Ectodermal cell (in vitro differentiated cells): ENCODE data around the gene NDUFA3.

Source experiments
- H3K27ac ChIP-seq: 2 replicates; pipeline ENCODE4 v1.7.0; 2013; ENCODE audit warnings: mild to moderate bottlenecking, low read depth, low read length; ENCODE audit not compliant: insufficient read depth, poor library complexity, severe bottlenecking
- H3K27me3 ChIP-seq: 2 replicates; pipeline ENCODE4 v1.7.0; 2013; ENCODE audit warnings: mild to moderate bottlenecking, low read length; ENCODE audit not compliant: insufficient read depth, control insufficient read depth, poor library complexity, severe bottlenecking
- H3K36me3 ChIP-seq: one replicate; pipeline ENCODE4 v1.7.0; 2013; ENCODE audit warnings: low read length; ENCODE audit not compliant: control insufficient read depth, insufficient read depth
- H3K4me1 ChIP-seq: one replicate; pipeline ENCODE4 v1.7.0; 2013; ENCODE audit warnings: low read length; ENCODE audit not compliant: control insufficient read depth, insufficient read depth
- H3K4me3 ChIP-seq: 2 replicates; pipeline ENCODE4 v1.7.0; 2013; ENCODE audit warnings: low read depth, low read length, control low read depth; ENCODE audit not compliant: insufficient read depth
- H3K9me3 ChIP-seq: 2 replicates; pipeline ENCODE4 v1.7.0; 2013; ENCODE audit warnings: mild to moderate bottlenecking, low read length, moderate library complexity; ENCODE audit not compliant: control insufficient read depth
- WGBS, 2 experiments: methylation state at CpG; one replicate each; pipeline ENCODE4 v1.1.7; 2013; ENCODE audit warnings: missing lambda C conversion rate in 2 of 2; 5-methylcytosine and 5-hydroxymethylcytosine counted together

Gene NDUFA3

GRCh38 chr19:54127688-54128440 lies 25.2 kb downstream of the NDUFA3 start:
- Histone ChIP-seq H3K27me3 (no peaks in the 10 kb centered on the region), H3K4me1 (no peaks in the 10 kb centered on the region), H3K9me3 (no peaks in the 10 kb centered on the region), H3K27ac (no peak overlapping the region), H3K4me3 (no peak overlapping the region), H3K36me3 (peaks cover 33% of the 10 kb centered on the region)
- 93 to 94% methylated on average over 44 of the region's 44 CpGs for WGBS, 2 experiments

- no peaks in the 10 kb centered on the region for H3K27me3 ChIP-seq
- H3K4me1 ChIP-seq: no peaks in the 10 kb centered on the region
- 92 to 95% methylated on average over 20 of the region's 20 CpGs for WGBS, 2 experiments
- H3K4me3 ChIP-seq: no peak overlapping the region
- peaks cover 31% of the 10 kb centered on the region for H3K36me3 ChIP-seq
- no peak overlapping the region for H3K27ac ChIP-seq
- no peaks in the 10 kb centered on the region for H3K9me3 ChIP-seq
Measured at GRCh38 chr19:54128441-54128725, 25.7 kb downstream of the NDUFA3 start.

DNA sequence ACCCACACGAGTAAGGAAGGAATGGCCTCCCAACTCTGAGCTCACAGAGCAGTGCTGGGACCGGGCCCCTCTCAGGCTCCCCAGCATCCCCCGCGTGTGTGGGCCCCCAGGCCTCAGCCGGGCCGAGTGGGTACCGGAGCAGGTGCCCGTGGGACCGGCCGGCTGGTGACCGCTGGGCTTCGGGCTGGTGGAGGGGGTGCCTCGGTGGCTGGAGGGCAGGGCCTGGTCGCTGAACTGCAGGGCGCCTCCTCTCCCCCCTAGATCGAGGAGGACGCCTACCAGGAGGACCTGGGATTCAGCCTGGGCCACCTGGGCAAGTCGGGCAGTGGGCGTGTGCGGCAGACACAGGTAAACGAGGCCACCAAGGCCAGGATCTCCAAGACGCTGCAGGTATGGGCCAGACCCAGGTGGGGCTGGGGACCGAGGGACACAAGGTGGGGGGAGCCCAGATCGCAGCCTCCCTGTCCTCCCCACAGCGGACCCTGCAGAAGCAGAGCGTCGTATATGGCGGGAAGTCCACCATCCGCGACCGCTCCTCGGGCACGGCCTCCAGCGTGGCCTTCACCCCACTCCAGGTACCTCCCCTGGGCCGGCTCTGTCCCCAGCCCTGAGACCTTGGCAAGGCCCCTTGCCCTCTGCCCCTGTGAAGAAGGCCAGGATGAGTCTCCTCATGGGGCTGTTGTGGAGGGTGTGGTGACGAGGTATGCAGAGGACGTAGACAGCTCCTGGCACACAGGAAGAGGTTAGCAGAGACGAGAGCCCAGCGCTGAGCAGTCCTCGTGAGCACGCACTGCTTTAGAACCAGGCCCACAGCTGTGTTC lies 26.4 kb downstream of the NDUFA3 start:
- H3K4me3 ChIP-seq: no peak overlapping the region
- peaks cover 25% of the 10 kb centered on the region for H3K36me3 ChIP-seq
- peaks cover 2% of the 10 kb centered on the region for H3K9me3 ChIP-seq
- no peaks in the 10 kb centered on the region for H3K27me3 ChIP-seq
- H3K4me1 ChIP-seq: no peaks in the 10 kb centered on the region
- 96 to 97% methylated on average over 41 of the region's 41 CpGs for WGBS, 2 experiments
- no peak overlapping the region for H3K27ac ChIP-seq

DNA sequence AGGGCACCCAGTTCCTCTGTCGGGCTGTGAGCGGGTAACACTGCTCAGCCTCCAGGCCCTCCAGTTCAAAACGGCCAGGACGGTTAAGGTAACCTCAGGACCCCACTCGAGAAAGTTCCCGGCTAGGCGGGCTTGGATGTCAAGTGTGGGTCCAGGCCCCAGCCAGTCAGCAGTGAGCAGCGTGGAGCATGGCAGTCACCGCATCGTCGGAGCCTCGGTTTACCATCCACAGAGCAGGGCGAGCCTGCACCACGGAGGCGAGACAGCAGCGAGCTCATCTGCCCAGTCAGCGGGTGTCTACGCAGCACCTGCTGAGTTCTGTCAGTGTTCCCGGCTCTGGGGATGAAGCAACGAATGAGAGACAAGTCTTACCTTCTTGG lies 27.0 kb downstream of the NDUFA3 start:
- Histone ChIP-seq H3K27me3 (no peaks in the 10 kb centered on the region), H3K9me3 (peaks cover 2% of the 10 kb centered on the region), H3K4me3 (no peak overlapping the region), H3K27ac (no peak overlapping the region), H3K4me1 (no peaks in the 10 kb centered on the region), H3K36me3 (peaks cover 23% of the 10 kb centered on the region)
- 95 to 96% methylated on average over 20 of the region's 20 CpGs for WGBS, 2 experiments

- H3K9me3 ChIP-seq: peaks cover 2% of the 10 kb centered on the region
- H3K4me1 ChIP-seq: peaks cover 5% of the 10 kb centered on the region
- peaks cover 10% of the 10 kb centered on the region for H3K27me3 ChIP-seq
- H3K4me3 ChIP-seq: no peak overlapping the region
- peaks cover 14% of the 10 kb centered on the region for H3K36me3 ChIP-seq
- WGBS, 2 experiments: 89 to 91% methylated on average over 10 of the region's 10 CpGs
- H3K27ac ChIP-seq: no peak overlapping the region
Measured at GRCh38 chr19:54133312-54133956, 30.8 kb downstream of the NDUFA3 start.

- peaks cover 10% of the 10 kb centered on the region for H3K27me3 ChIP-seq
Measured at GRCh38 chr19:54133957-54134590, 31.4 kb downstream of the NDUFA3 start.

DNA sequence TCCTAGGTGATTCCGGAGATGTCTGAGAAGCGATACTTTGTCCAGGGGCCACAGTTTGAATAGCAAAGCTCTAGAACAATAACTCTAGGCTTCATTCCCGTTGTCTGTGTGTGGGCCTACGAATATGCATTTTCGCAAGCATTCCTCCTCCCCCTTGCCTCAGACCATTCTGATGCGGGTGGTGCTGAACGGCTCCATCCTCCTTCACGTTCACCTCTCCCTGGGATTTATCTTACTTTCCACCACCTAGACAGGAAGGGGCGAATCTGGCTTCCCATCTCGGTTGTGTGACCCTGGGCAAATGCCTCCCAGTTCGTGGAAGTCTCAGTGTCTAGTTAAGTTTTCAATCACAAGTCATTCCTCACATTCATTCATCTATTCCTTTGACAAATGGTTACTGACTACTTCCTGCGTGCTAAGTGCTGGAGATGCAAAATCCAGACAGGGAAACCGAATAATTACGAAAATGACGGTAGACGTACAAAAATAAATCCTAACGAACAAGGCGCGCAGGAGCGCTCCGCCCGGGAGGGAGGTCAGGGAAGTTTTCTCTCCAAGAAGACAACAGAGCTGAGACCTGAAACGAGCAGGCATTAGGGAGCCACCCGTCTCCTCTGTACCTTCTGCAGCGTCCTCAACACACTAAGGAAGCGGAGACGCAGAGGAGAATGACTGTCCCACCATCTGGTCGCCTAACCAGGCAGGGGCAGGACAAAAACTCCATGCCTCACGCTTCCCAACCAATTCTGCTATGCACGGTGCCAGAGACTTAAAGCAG lies 33.6 kb downstream of the NDUFA3 start:
- Histone ChIP-seq H3K27ac (no peak overlapping the region), H3K27me3 (peaks cover 10% of the 10 kb centered on the region), H3K4me1 (peaks cover 19% of the 10 kb centered on the region), H3K36me3 (peaks cover 5% of the 10 kb centered on the region), H3K9me3 (peaks cover 2% of the 10 kb centered on the region), H3K4me3 (peak overlapping the region; percentile 51)
- WGBS, 2 experiments: 3% methylated on average over 30 of the region's 30 CpGs

More at GRCh38 chr19:54133957-54134590, 31.4 kb downstream of the NDUFA3 start:
- no peak overlapping the region for H3K4me3 ChIP-seq
- 52 to 66% methylated on average over 2 of the region's 2 CpGs for WGBS, 2 experiments
- peaks cover 9% of the 10 kb centered on the region for H3K4me1 ChIP-seq
- H3K36me3 ChIP-seq: peaks cover 14% of the 10 kb centered on the region
- H3K27ac ChIP-seq: no peak overlapping the region
- H3K9me3 ChIP-seq: peaks cover 2% of the 10 kb centered on the region

- Histone ChIP-seq H3K9me3 (peaks cover 2% of the 10 kb centered on the region), H3K4me3 (peak overlapping the region; percentile 84), H3K4me1 (peaks cover 19% of the 10 kb centered on the region), H3K27me3 (peaks cover 10% of the 10 kb centered on the region), H3K36me3 (peaks cover under 1% of the 10 kb centered on the region), H3K27ac (peak overlapping the region; percentile 93)
- WGBS, 2 experiments: 0% methylated on average over 46 of the region's 46 CpGs
Measured at GRCh38 chr19:54136864-54137698, 34.4 kb downstream of the NDUFA3 start.
